Activated B cell treated with CpG ODN at 0.5 μM for 24 hours (primary cell): ENCODE results near the gene TUBA4A. TPM values are rescaled to one million over a fixed set of nuclear protein-coding genes. Genes with fewer than 3 reads are reported as not detected.

Source experiments
- ATAC-seq: fragments of 200-7000 bp; cut with Tn5 transposase; one replicate; pipeline ENCODE4 v1.10.0; 2021; ENCODE audit warnings: low read depth, mild to moderate bottlenecking, moderate library complexity
- CTCF ChIA-PET: fragments of 350-600 bp; sonication (Branson Sonifier 250); formaldehyde crosslinking; loops from one replicate; lab custom pipeline; 2021; ENCODE audit warnings: antibody characterized with exemption; lab: Charles Lee
- POLR2A ChIA-PET: fragments of 350-600 bp; sonication (Branson Sonifier 250); formaldehyde crosslinking; loops from one replicate; lab custom pipeline; 2021; ENCODE audit warnings: antibody characterized with exemption; lab: Charles Lee
- DNase-seq: peaks from one replicate; pipeline ENCODE4 v3.0.0; 2022
- H3K27ac Mint-ChIP-seq: one replicate; pipeline ENCODE4 v1.8.0; 2020; ENCODE audit warnings: mixed read lengths
- H3K27me3 Mint-ChIP-seq: one replicate; pipeline ENCODE4 v1.8.0; 2021; ENCODE audit warnings: mixed read lengths
- H3K36me3 Mint-ChIP-seq: one replicate; pipeline ENCODE4 v1.8.0; 2021; ENCODE audit warnings: low read depth, mixed read lengths
- H3K4me1 Mint-ChIP-seq: one replicate; pipeline ENCODE4 v1.8.0; 2021; ENCODE audit warnings: mixed read lengths
- H3K4me3 Mint-ChIP-seq: one replicate; pipeline ENCODE4 v1.8.0; 2020; ENCODE audit warnings: mild to moderate bottlenecking, mixed read lengths
- H3K9me3 Mint-ChIP-seq: one replicate; pipeline ENCODE4 v1.8.0; 2020; ENCODE audit warnings: mixed read lengths
- intact Hi-C: fragments of 100-400 bp; cut with micrococcal nuclease; formaldehyde crosslinking; loops from one replicate; pipeline ENCODE4 v1.15.1; 2024
- total RNA-seq: library from RNA; stranded (reverse); gene quantifications from 2 replicates; pipeline ENCODE4 v1.2.3, GENCODE V29; 2022
- TF ChIP-seq, protein P1 (sequence below): fragments of 200-600 bp; IDR thresholded peaks from one replicate; pipeline ENCODE4 v1.8.0; 2022; ENCODE audit warnings: antibody characterized with exemption, mild to moderate bottlenecking

Gene TUBA4A
- total RNA-seq, 1 donor from 2014 or later = 184 TPM

DNA sequence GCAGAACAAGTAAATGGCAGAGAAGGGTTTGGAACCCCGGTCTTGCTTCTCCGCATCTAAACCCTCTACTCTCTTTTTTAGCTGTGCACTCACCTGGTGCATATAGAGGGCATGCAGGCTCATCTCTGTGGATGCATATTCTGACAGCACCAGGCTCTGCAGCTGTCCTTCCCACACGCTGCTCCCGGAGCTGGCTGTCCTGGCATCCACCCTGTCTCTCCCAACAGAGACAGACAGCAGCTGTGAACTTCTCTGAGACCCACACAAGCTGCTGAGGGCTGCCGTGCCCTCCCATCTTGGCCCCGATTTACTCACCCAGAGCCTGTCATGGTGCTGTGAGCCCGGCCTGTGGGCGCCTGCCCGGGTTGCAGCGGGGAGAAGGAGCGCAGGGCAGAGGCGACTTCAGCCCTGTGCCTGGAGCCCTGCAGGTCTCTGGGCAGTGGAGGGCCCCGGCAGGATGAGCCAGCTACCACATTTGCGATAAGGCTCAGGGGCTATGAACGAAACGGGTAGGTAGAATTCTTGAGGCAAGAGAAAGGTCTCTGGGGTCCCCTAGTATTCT lies 31.7 kb downstream of the TUBA4A start:
- CTCF ChIA-PET = no interaction called here
- no peaks in the 10 kb centered on the region for H3K9me3 Mint-ChIP-seq
- H3K36me3 Mint-ChIP-seq = peaks cover 62% of the 10 kb centered on the region
- no peak overlapping the region for H3K27ac Mint-ChIP-seq
- intact Hi-C loops = no loop called here
- H3K4me1 Mint-ChIP-seq = peaks cover 21% of the 10 kb centered on the region
- DNase-seq = no peak
- POLR2A ChIA-PET = interaction anchor here (0.6 to 1.4 kb wide), 4 partner anchors 10 to 73 kb away, joined by 3 to 4 read pairs (median 3); partner anchors contain the start of genes GLB1L and STK16
- no peak overlapping the region for H3K4me3 Mint-ChIP-seq
- TF ChIP-seq, protein P1, sequence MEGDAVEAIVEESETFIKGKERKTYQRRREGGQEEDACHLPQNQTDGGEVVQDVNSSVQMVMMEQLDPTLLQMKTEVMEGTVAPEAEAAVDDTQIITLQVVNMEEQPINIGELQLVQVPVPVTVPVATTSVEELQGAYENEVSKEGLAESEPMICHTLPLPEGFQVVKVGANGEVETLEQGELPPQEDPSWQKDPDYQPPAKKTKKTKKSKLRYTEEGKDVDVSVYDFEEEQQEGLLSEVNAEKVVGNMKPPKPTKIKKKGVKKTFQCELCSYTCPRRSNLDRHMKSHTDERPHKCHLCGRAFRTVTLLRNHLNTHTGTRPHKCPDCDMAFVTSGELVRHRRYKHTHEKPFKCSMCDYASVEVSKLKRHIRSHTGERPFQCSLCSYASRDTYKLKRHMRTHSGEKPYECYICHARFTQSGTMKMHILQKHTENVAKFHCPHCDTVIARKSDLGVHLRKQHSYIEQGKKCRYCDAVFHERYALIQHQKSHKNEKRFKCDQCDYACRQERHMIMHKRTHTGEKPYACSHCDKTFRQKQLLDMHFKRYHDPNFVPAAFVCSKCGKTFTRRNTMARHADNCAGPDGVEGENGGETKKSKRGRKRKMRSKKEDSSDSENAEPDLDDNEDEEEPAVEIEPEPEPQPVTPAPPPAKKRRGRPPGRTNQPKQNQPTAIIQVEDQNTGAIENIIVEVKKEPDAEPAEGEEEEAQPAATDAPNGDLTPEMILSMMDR = no peak
- H3K27me3 Mint-ChIP-seq = no peaks in the 10 kb centered on the region
- no peak for ATAC-seq

DNA sequence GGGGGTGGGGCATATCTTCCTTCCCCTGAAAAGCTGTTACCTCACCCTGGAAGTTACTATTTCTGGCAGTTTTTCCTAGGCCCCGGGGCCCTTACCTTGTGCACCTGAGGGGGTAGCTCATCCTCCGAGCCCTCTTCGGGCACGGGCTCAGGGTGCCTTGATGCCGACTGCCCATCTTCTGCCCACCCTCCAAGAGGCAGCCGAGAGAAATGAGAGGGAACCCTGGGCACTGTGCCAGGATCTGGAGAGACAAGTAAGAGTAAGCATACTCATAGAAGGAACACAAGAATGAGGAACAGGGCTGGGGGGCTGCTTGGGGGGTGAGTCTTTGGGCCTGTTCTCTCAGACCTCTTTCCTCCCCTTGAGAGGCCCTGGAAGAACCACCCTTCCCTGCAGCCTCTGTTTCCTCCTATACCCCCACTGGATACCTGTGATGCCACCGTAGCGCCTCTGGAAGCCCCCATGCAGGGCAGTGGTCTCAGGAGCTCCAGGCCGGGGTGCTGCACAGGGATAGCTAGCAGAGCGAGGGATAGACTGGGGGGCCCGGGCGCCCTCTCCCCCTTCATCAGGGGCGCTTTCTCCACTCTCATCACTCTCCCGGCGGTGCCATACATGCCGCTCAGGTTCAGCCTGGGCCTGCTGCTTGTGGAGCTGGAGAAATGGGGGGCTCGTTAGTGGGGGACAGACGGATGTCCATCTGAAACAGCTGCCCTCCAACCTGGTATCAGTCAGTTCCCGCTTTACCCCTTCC lies 32.9 kb downstream of the TUBA4A start:
- H3K36me3 Mint-ChIP-seq = peaks cover 58% of the 10 kb centered on the region
- TF ChIP-seq, protein P1 = no peak
- peaks cover 19% of the 10 kb centered on the region for H3K4me1 Mint-ChIP-seq
- no peaks in the 10 kb centered on the region for H3K9me3 Mint-ChIP-seq
- H3K27ac Mint-ChIP-seq = no peak overlapping the region
- H3K4me3 Mint-ChIP-seq = no peak overlapping the region
- no peaks in the 10 kb centered on the region for H3K27me3 Mint-ChIP-seq
- ATAC-seq (no peak), DNase-seq (no peak)
- POLR2A ChIA-PET = interaction anchor here (1.0 to 5.9 kb wide), 4 partner anchors 9 to 75 kb away, joined by 3 to 52 read pairs (median 37); partner anchors contain the start of genes ANKZF1, ATG9A, CNPPD1 and ZFAND2B
- intact Hi-C loops = no loop called here
- CTCF ChIA-PET = interaction anchor here (4.3 kb wide), 1 partner anchor 74 kb away, joined by 25 read pairs; no protein-coding TSS in a partner anchor

DNA sequence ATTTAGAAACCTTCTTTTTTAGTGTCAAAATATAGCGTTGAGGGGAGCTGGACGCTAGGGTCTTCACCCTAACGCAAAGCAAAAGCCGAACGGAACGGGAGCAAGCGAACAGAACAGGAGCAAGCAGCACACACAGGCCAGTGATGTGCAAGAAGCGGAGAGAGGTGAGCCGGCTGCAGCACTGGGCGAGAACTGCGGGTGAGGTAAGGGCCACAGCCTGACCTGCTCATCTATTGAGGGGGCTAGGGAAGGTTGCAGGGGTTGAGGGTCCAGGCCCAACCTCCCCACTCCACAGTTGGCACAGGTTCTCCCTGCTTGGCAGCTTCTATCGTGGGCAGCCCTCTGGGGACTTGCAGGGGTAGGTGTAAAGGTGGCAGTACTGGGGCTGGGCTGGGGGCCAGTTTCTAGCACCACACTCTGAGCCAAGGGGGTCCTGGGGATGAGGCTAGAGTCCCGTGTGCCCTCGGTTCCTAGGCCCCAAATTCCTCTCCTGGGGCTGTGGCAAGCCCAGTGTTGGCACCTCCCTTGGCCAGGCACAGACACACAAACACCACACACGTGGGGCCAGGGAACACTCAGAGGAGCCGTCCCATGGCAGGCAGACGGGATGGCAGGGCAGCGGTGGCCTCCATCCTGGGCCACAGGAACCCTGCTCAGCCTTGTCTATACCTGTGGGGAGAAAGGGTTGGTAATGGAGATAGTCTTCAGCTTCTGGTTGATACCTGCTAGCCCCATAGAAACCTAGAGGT lies 33.8 kb downstream of the TUBA4A start:
- H3K36me3 Mint-ChIP-seq = peaks cover 49% of the 10 kb centered on the region
- H3K4me3 Mint-ChIP-seq = no peak overlapping the region
- no peaks in the 10 kb centered on the region for H3K9me3 Mint-ChIP-seq
- peaks cover 19% of the 10 kb centered on the region for H3K4me1 Mint-ChIP-seq
- no peak for ATAC-seq
- TF ChIP-seq, protein P1 = no peak
- no peak overlapping the region for H3K27ac Mint-ChIP-seq
- no peak for DNase-seq
- intact Hi-C loops = loop anchor here (1.0 to 2.0 kb wide), 6 partner anchors 14 to 75 kb away; partner anchors contain the start of genes DNAJB2, GLB1L, NHEJ1 and STK16
- H3K27me3 Mint-ChIP-seq = no peaks in the 10 kb centered on the region
- ChIA-PET POLR2A (interaction anchor here (1.5 to 5.9 kb wide), 8 partner anchors 10 to 75 kb away, joined by 5 to 61 read pairs (median 30); partner anchors contain the start of genes ANKZF1, ATG9A, CNPPD1 and DNAJB2), CTCF (interaction anchor here (1.2 to 4.3 kb wide), 2 partner anchors 57 to 75 kb away, joined by 3 to 25 read pairs; no protein-coding TSS in a partner anchor)

DNA sequence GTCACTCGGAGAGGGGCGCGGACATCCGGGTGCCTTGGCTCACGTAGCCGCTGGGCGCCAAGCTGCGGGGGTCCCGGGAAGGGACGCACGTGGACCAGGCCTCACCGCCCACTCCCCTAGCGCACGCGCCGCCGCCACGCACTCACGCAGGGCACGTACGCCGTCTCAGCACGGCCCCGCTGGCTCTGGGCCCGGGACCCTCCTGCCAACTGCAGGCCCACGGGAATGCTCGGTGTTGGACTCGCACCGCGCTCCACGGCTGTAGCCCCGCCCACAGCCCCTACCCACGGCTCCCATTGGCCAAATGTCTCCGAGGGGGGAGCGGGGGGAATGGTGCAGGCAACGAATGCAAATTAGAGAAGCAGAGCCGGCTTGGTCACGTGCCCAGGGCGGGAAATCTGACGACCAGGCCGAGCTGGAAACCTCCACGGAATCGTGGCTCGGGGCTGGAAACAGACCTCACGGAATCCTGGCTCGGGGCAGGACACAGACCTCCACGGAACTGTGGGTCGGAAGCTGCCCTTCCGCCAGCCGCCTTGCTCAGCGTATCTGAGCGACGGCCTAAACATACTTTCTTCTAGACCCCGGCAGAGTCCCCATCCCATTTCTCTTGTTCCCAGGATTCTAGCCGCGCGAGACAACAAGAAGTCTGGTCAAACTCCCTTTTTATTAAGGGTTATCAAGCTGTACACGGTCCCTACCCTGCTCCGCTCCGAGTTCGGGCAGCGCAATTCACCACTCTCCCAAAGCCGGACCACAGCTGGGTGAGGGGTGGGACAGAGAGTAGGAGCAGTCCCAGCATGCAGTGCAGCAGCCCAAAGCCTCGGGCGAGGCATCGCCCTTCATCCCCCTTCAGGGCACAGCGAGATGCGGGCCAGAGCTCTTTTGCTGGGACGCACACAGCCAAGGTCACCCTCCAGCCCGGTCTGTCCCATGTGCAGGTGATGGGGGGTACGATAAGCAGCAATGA lies 34.7 kb downstream of the TUBA4A start, which contains the start of gene ABCB6:
Gene ABCB6 (minus strand): TSS at position 227 of the 970 bp plus-strand sequence. CDS start 285 bp downstream, outside the sequence.
- TF ChIP-seq, protein P1 = no peak
- peak; percentile 95 for ATAC-seq

More for the DNA sequence above, 34.7 kb downstream of the TUBA4A start, which contains the start of gene ABCB6:
- Mint-ChIP-seq H3K27ac (peak within 1 kb of the TSS; percentile 74), H3K4me1 (peaks cover 19% of the 10 kb centered on the region), H3K36me3 (peaks cover 49% of the 10 kb centered on the region), H3K9me3 (no peaks in the 10 kb centered on the region), H3K27me3 (no peaks in the 10 kb centered on the region), H3K4me3 (peak within 1 kb of the TSS; percentile 81)
- POLR2A ChIA-PET = interaction anchor here (0.7 to 5.9 kb wide), 16 partner anchors 9 to 322 kb away, joined by 3 to 61 read pairs (median 8); partner anchors contain the start of genes ANKZF1, ATG9A, CNPPD1 and DNAJB2
- intact Hi-C loops = loop anchor here (1.0 to 2.0 kb wide), 8 partner anchors 10 to 76 kb away; partner anchors contain the start of genes ANKZF1, ATG9A, DNAJB2 and GLB1L
- peak; percentile 82 for DNase-seq
- CTCF ChIA-PET = interaction anchor here (0.9 to 4.3 kb wide), 6 partner anchors 36 to 76 kb away, joined by 3 to 25 read pairs (median 3); partner anchors contain the start of gene CNPPD1
